PFSK-1 (cell line): Measurements from ENCODE around the gene LGR4.

ENCODE experiments used
- FOXP2 ChIP-seq: optimal IDR thresholded peaks from 2 replicates; pipeline ENCODE3; 2011; ENCODE audit warnings: borderline replicate concordance, control low read depth, inconsistent platforms; ENCODE audit not compliant: insufficient read depth; ENCODE audit errors: extremely low read length, extremely low read depth
- POLR2AphosphoS5 ChIP-seq: IDR thresholded peaks from 2 replicates; pipeline ENCODE4 v1.6.1; 2012; ENCODE audit warnings: low read depth, mild to moderate bottlenecking, control low read depth, low read length, moderate library complexity
- REST ChIP-seq, 2 experiments: IDR thresholded peaks; 2 replicates each; pipeline versions ENCODE4 v1.6.1 to v1.8.0; 2011 to 2012; ENCODE audit warnings: low read depth in 2 of 2, low read length in 2 of 2, control low read depth in 1 of 2, inconsistent platforms in 1 of 2, mild to moderate bottlenecking in 1 of 2, moderate library complexity in 1 of 2; ENCODE audit not compliant: insufficient read depth in 1 of 2
- SIN3A ChIP-seq: IDR thresholded peaks from 2 replicates; pipeline ENCODE4 v1.6.1; 2012; ENCODE audit warnings: mild to moderate bottlenecking, low read length, moderate library complexity, borderline replicate concordance; ENCODE audit not compliant: insufficient read depth
- TAF1 ChIP-seq: IDR thresholded peaks from 2 replicates; pipeline ENCODE4 v1.6.1; 2012; ENCODE audit warnings: low read length, control low read depth, borderline replicate concordance; ENCODE audit not compliant: insufficient read depth

GRCh38 chr11:27464289-27464696 lies 8.3 kb downstream of the LGR4 start:
- TF ChIP-seq REST (IDR thresholded peaks at IDR 0.05; ENCODE audit: insufficient read depth in 1 of 2, low read depth in 2 of 2, low read length in 2 of 2): no peak
- TF ChIP-seq TAF1: no peak
- no peak; the same call in 1 of the 2 replicates for TF ChIP-seq POLR2AphosphoS5
- TF ChIP-seq SIN3A: no peak
- no peak for TF ChIP-seq FOXP2
